Erythroblast (primary cell): ENCODE results near the gene CAMKMT.

Experiments used
- GATA1 ChIP-seq: IDR thresholded peaks from 2 replicates; pipeline ENCODE4 v1.6.1; 2011; ENCODE audit warnings: low read depth, mild to moderate bottlenecking, control low read depth, low read length, moderate library complexity
- POLR2A ChIP-seq: IDR thresholded peaks from 2 replicates; pipeline ENCODE4 v1.6.1; 2011; ENCODE audit warnings: mild to moderate bottlenecking, low read length

DNA sequence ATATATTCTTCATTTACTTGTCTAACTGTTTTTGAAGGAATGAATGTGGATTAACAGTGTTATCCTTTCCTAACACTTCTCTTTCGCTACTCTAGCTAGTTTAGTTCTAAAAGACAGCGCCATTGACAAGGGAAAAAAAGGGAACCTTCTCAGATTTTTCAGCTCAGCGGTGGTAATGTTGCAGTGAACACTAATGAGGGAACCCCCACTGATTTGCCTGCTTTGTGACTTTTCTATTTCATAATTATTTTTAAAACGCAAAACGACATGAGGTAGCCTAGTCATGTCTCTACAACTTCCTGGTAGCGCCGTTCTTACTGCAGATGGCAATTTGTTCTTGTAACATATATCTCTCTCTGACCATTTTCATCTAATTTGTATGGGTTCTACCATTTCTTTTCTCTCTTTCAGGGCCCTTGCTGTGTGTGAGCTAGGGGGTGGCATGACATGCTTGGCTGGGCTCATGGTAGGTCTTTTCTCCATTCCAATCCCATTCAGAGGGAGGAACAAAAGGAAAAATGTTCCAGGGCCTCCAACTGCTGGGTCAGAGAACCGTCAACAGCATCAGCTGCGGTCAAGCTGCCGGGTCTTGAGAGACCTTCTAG lies 344.2 kb downstream of the CAMKMT start:
- TF ChIP-seq POLR2A (no peak), GATA1 (no peak)
